A673 (cell line): ENCODE data around the gene SDK1.

ENCODE experiments used
- EZH2 ChIP-seq: fragments of 200-600 bp; sonication (generic); IDR thresholded peaks from 2 replicates; pipeline ENCODE4 v1.6.1; 2017; ENCODE audit warnings: borderline replicate concordance, low read depth, mild to moderate bottlenecking, mixed read lengths, antibody characterized with exemption, low read length; ENCODE audit not compliant: poor library complexity, severe bottlenecking
- TF ChIP-seq, protein P1 (sequence below): fragments of 300-800, 200-600 bp; sonication (generic); conservative IDR thresholded peaks from 2 replicates; pipeline ENCODE4 v1.5.1; 2017; ENCODE audit warnings: low read depth, mild to moderate bottlenecking, antibody characterized with exemption, low read length, moderate library complexity, mixed read lengths

GRCh38 chr7:3975371-3975770, 674.3 kb downstream of the SDK1 start:
- TF ChIP-seq, protein P1, sequence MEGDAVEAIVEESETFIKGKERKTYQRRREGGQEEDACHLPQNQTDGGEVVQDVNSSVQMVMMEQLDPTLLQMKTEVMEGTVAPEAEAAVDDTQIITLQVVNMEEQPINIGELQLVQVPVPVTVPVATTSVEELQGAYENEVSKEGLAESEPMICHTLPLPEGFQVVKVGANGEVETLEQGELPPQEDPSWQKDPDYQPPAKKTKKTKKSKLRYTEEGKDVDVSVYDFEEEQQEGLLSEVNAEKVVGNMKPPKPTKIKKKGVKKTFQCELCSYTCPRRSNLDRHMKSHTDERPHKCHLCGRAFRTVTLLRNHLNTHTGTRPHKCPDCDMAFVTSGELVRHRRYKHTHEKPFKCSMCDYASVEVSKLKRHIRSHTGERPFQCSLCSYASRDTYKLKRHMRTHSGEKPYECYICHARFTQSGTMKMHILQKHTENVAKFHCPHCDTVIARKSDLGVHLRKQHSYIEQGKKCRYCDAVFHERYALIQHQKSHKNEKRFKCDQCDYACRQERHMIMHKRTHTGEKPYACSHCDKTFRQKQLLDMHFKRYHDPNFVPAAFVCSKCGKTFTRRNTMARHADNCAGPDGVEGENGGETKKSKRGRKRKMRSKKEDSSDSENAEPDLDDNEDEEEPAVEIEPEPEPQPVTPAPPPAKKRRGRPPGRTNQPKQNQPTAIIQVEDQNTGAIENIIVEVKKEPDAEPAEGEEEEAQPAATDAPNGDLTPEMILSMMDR: no peak
- no peak for TF ChIP-seq EZH2
